ENCODE results near the gene HTRA2. TPM values are rescaled to one million over a fixed set of nuclear protein-coding genes. Genes with fewer than 3 reads are reported as not detected.

HTRA2 gene
- total and polyA plus RNA-seq, 7 experiments from 2014 or later: 16.9 to 46.2 (median 27.8) TPM

- Mint-ChIP-seq H3K27me3 (peaks cover 0 to 16% (median 4%) of the 10 kb centered on the region in 5 donors), H3K4me3 (no peak overlapping the region), H3K9me3 (no peaks in the 10 kb centered on the region), H3K27ac (no peak overlapping the region), H3K36me3 (peaks cover 0 to 1% (median 0%) of the 10 kb centered on the region in 5 donors), H3K4me1 (peaks cover 13 to 42% (median 15%) of the 10 kb centered on the region in 7 donors)
- Histone ChIP-seq H3K4me1 (ENCODE audit: control insufficient read depth in 2 of 2, insufficient read depth in 2 of 2, low read length in 2 of 2) (no peaks in the 10 kb centered on the region), H3K27ac (ENCODE audit: low read depth, low read length) (no peak overlapping the region), H3K4me3 (ENCODE audit: low read length) (no peak overlapping the region), H3K27me3 (ENCODE audit: control insufficient read depth in 2 of 2, insufficient read depth in 2 of 2, low read length in 2 of 2) (no peaks in the 10 kb centered on the region), H3K9me3 (ENCODE audit: control insufficient read depth in 2 of 3, low read length in 3 of 3) (no peaks in the 10 kb centered on the region), H3K36me3 (ENCODE audit: control insufficient read depth in 2 of 3, insufficient read depth in 3 of 3, low read length in 3 of 3) (no peaks in the 10 kb centered on the region)
- ChIA-PET CTCF (interaction anchor here (1.3 kb wide), 1 partner anchor 9 kb away, joined by 5 read pairs; no protein-coding TSS in a partner anchor), POLR2A (interaction anchor here (1.1 kb wide), 1 partner anchor 100 kb away, joined by 3 read pairs; no protein-coding TSS in a partner anchor)
- intact Hi-C loops (cut with micrococcal nuclease): no loop called here
- no peak for ATAC-seq
- no peak for DNase-seq
Measured at GRCh38 chr2:74582184-74582583, 52.5 kb downstream of the HTRA2 start.

Other genes with a start within 250 kb of the HTRA2 start
- 10 to 100 TPM in 4 of 5 experiments, 1 to 10 TPM in 1; 2.0 to 20.8 (median 18.5) TPM for gene SLC4A5, start 186.5 kb upstream of the HTRA2 start, total RNA-seq
- gene SLC4A5, start 186.5 kb upstream of the HTRA2 start, polyA plus RNA-seq: 1 to 10 TPM in 1 of 2 donors, under 1 TPM in 1; 0.59 to 3.3 TPM
- 100 to 1,000 TPM in 2 of 5 experiments, 10 to 100 TPM in 3; 73.6 to 113 (median 98.5) TPM for gene DCTN1, start 149.6 kb upstream of the HTRA2 start, total RNA-seq
- gene DCTN1, start 149.6 kb upstream of the HTRA2 start, polyA plus RNA-seq: 10 to 100 TPM; 52.1 to 77.2 TPM
- 10 to 100 TPM in 1 of 5 experiments, 1 to 10 TPM in 4; 4.3 to 10.5 (median 6.8) TPM for gene C2orf81, start 108.3 kb upstream of the HTRA2 start, total RNA-seq
- gene C2orf81, start 108.3 kb upstream of the HTRA2 start, polyA plus RNA-seq: 1 to 10 TPM; 7.9 to 8.6 TPM
- gene WDR54, start 108.2 kb upstream of the HTRA2 start, total RNA-seq: 10 to 100 TPM; 26.5 to 78.5 (median 30.8) TPM
- 10 to 100 TPM; 38.8 to 68.2 TPM for gene WDR54, start 108.2 kb upstream of the HTRA2 start, polyA plus RNA-seq
- gene RTKN, start 88.0 kb upstream of the HTRA2 start, total RNA-seq: 1 to 10 TPM in 2 of 5 experiments, under 1 TPM in 1, not detected in 2; 0.97 to 1.5 (median 1.3) TPM
- under 1 TPM; 0.26 to 0.28 TPM for gene RTKN, start 88.0 kb upstream of the HTRA2 start, polyA plus RNA-seq
- gene INO80B, start 74.8 kb upstream of the HTRA2 start, total RNA-seq: 10 to 100 TPM; 42.1 to 96.5 (median 46.8) TPM
- 10 to 100 TPM; 11.6 TPM for gene INO80B, start 74.8 kb upstream of the HTRA2 start, polyA plus RNA-seq
- gene WBP1, start 71.5 kb upstream of the HTRA2 start, total RNA-seq: 100 to 1,000 TPM in 2 of 5 experiments, 10 to 100 TPM in 3; 53.6 to 127 (median 85.4) TPM
- 10 to 100 TPM; 33.3 to 45.4 TPM for gene WBP1, start 71.5 kb upstream of the HTRA2 start, polyA plus RNA-seq
- gene MOGS, start 64.6 kb upstream of the HTRA2 start, total RNA-seq: 10 to 100 TPM; 61.0 to 88.5 (median 74.3) TPM
- 10 to 100 TPM; 31.2 to 40.7 TPM for gene MOGS, start 64.6 kb upstream of the HTRA2 start, polyA plus RNA-seq
- gene MRPL53, start 57.3 kb upstream of the HTRA2 start, total RNA-seq: 100 to 1,000 TPM in 2 of 5 experiments, 10 to 100 TPM in 3; 45.7 to 108 (median 94.5) TPM
- 100 to 1,000 TPM; 138 to 175 TPM for gene MRPL53, start 57.3 kb upstream of the HTRA2 start, polyA plus RNA-seq
- gene CCDC142, start 46.9 kb upstream of the HTRA2 start, total RNA-seq: 10 to 100 TPM; 21.4 to 75.2 (median 33.8) TPM
- 10 to 100 TPM; 13.1 to 23.9 TPM for gene CCDC142, start 46.9 kb upstream of the HTRA2 start, polyA plus RNA-seq
- 10 to 100 TPM; 35.5 to 50.4 (median 43.6) TPM for gene TTC31, start 46.9 kb upstream of the HTRA2 start, total RNA-seq
- gene TTC31, start 46.9 kb upstream of the HTRA2 start, polyA plus RNA-seq: 10 to 100 TPM; 19.8 to 24.5 TPM
- under 1 TPM in 2 of 5 experiments, not detected in 3; 0.44 to 0.65 TPM for gene LBX2, start 30.3 kb upstream of the HTRA2 start, total RNA-seq
- gene LBX2, start 30.3 kb upstream of the HTRA2 start, polyA plus RNA-seq: not detected
- 10 to 100 TPM; 25.7 to 37.0 (median 31.2) TPM for gene PCGF1, start 22.2 kb upstream of the HTRA2 start, total RNA-seq
- gene PCGF1, start 22.2 kb upstream of the HTRA2 start, polyA plus RNA-seq: 10 to 100 TPM in 1 of 2 donors, 1 to 10 TPM in 1; 9.0 to 25.0 TPM
- gene TLX2, start 15.5 kb upstream of the HTRA2 start, total RNA-seq: under 1 TPM in 2 of 5 experiments, not detected in 3; 0.34 to 0.66 TPM
- not detected for gene TLX2, start 15.5 kb upstream of the HTRA2 start, polyA plus RNA-seq
- under 1 TPM; 0.13 to 0.95 (median 0.59) TPM for gene DQX1, start 3.7 kb upstream of the HTRA2 start, total RNA-seq
- not detected for gene DQX1, start 3.7 kb upstream of the HTRA2 start, polyA plus RNA-seq
- gene AUP1, start 227 bp upstream of the HTRA2 start, total RNA-seq: 100 to 1,000 TPM; 121 to 160 (median 144) TPM
- 10 to 100 TPM; 69.7 to 73.6 TPM for gene AUP1, start 227 bp upstream of the HTRA2 start, polyA plus RNA-seq
- gene LOXL3, start 24.0 kb downstream of the HTRA2 start, total RNA-seq: 1 to 10 TPM in 2 of 5 experiments, under 1 TPM in 3; 0.50 to 6.9 (median 0.81) TPM
- gene LOXL3, start 24.0 kb downstream of the HTRA2 start, polyA plus RNA-seq: under 1 TPM in 1 of 2 donors, not detected in 1; 0.17 TPM
- 10 to 100 TPM in 4 of 5 experiments, 1 to 10 TPM in 1; 7.0 to 39.5 (median 32.9) TPM for gene DOK1, start 24.8 kb downstream of the HTRA2 start, total RNA-seq
- 10 to 100 TPM; 11.8 to 24.2 TPM for gene DOK1, start 24.8 kb downstream of the HTRA2 start, polyA plus RNA-seq
- under 1 TPM in 1 of 5 experiments, not detected in 4; 0.39 TPM for gene M1AP, start 118.4 kb downstream of the HTRA2 start, total RNA-seq
- not detected for gene M1AP, start 118.4 kb downstream of the HTRA2 start, polyA plus RNA-seq
- 10 to 100 TPM in 3 of 5 experiments, 1 to 10 TPM in 2; 5.7 to 23.6 (median 11.0) TPM for gene SEMA4F, start 124.3 kb downstream of the HTRA2 start, total RNA-seq
- 1 to 10 TPM; 6.9 to 8.6 TPM for gene SEMA4F, start 124.3 kb downstream of the HTRA2 start, polyA plus RNA-seq